HFFc6 (cell line): Measurements from ENCODE around the gene CSF1R. TPM values are rescaled to one million over a fixed set of nuclear protein-coding genes. Genes with fewer than 3 reads are reported as not detected.

Experiments used
- DNase-seq: peaks from one replicate; pipeline ENCODE4 v3.0.0-alpha.2; 2018
- H3K27ac Mint-ChIP-seq: 2 replicates; pipeline ENCODE4 v1.8.0; 2020; ENCODE audit warnings: mild to moderate bottlenecking, mixed read lengths
- H3K27me3 Mint-ChIP-seq: 2 replicates; pipeline ENCODE4 v1.8.0; 2021; ENCODE audit warnings: mild to moderate bottlenecking, moderate library complexity, mixed read lengths; ENCODE audit not compliant: insufficient read depth
- H3K36me3 Mint-ChIP-seq: 2 replicates; pipeline ENCODE4 v1.8.0; 2021; ENCODE audit warnings: low read depth, mixed read lengths
- H3K4me1 Mint-ChIP-seq: 2 replicates; pipeline ENCODE4 v1.8.0; 2020; ENCODE audit warnings: low read depth, mixed read lengths
- H3K4me3 Mint-ChIP-seq: 2 replicates; pipeline ENCODE4 v1.8.0; 2020; ENCODE audit warnings: mild to moderate bottlenecking, moderate library complexity, mixed read lengths
- H3K9me3 Mint-ChIP-seq: 2 replicates; pipeline ENCODE4 v1.8.0; 2020; ENCODE audit warnings: mild to moderate bottlenecking, mixed read lengths
- CTCF ChIP-seq: fragments of 200-600 bp; sonication (generic); IDR thresholded peaks from 2 replicates; pipeline ENCODE4 v1.5.0; 2021; ENCODE audit warnings: antibody characterized with exemption, mild to moderate bottlenecking
- total RNA-seq, 6 experiments: library from RNA; stranded (reverse); fragmentation: NEBNext Ultra II Directional; extraction: Animal tissue kit (Norgen Biotek cat#: 25700); gene quantifications; 2 replicates in 1 of 6; 3 replicates in 5 of 6; pipeline ENCODE4 v1.2.3, GENCODE V29; 2021

Gene CSF1R
- total RNA-seq, 6 experiments from 2014 or later, result 0.26 to 1.5 (median 0.78) TPM

GRCh38 chr5:150116667-150117400 lies 30.5 kb upstream of the CSF1R start:
- Mint-ChIP-seq H3K4me3 (no peak overlapping the region), H3K36me3 (peaks cover 9% of the 10 kb centered on the region), H3K27ac (peak overlapping the region; percentile 42; the same call in 1 of the 2 replicates), H3K27me3 (peaks cover 19% of the 10 kb centered on the region), H3K9me3 (no peaks in the 10 kb centered on the region), H3K4me1 (peaks cover 39% of the 10 kb centered on the region)
- peak; percentile 66 for DNase-seq
- TF ChIP-seq CTCF, result no peak

- no peak for DNase-seq
- H3K4me3 Mint-ChIP-seq, result no peak overlapping the region
- no peaks in the 10 kb centered on the region for H3K9me3 Mint-ChIP-seq
- peaks cover 10% of the 10 kb centered on the region for H3K36me3 Mint-ChIP-seq
- no peak for TF ChIP-seq CTCF
- peaks cover 53% of the 10 kb centered on the region for H3K4me1 Mint-ChIP-seq
- peaks cover 20% of the 10 kb centered on the region for H3K27me3 Mint-ChIP-seq
- H3K27ac Mint-ChIP-seq, result no peak overlapping the region
Measured at GRCh38 chr5:150114773-150115408, 28.5 kb upstream of the CSF1R start.

- TF ChIP-seq CTCF, result peak; percentile 58
- Mint-ChIP-seq H3K36me3 (peaks cover 10% of the 10 kb centered on the region), H3K27me3 (peaks cover 22% of the 10 kb centered on the region), H3K4me1 (peaks cover 60% of the 10 kb centered on the region), H3K9me3 (no peaks in the 10 kb centered on the region), H3K4me3 (no peak overlapping the region), H3K27ac (peak overlapping the region; percentile 52)
- DNase-seq, result no peak
Measured at GRCh38 chr5:150114102-150114641, 27.8 kb upstream of the CSF1R start.

- Mint-ChIP-seq H3K27me3 (peaks cover 21% of the 10 kb centered on the region), H3K4me3 (peak overlapping the region; percentile 43), H3K9me3 (no peaks in the 10 kb centered on the region), H3K4me1 (peaks cover 68% of the 10 kb centered on the region), H3K36me3 (peaks cover 10% of the 10 kb centered on the region), H3K27ac (peak overlapping the region; percentile 85)
- no peak for DNase-seq
- no peak for TF ChIP-seq CTCF
Measured at GRCh38 chr5:150113047-150113744, 26.8 kb upstream of the CSF1R start.

GRCh38 chr5:150112201-150113046 lies 26.1 kb upstream of the CSF1R start:
- peak overlapping the region; percentile 43 for H3K4me3 Mint-ChIP-seq
- peak overlapping the region; percentile 85 for H3K27ac Mint-ChIP-seq
- TF ChIP-seq CTCF, result no peak
- no peaks in the 10 kb centered on the region for H3K9me3 Mint-ChIP-seq
- DNase-seq, result peak; percentile 89
- peaks cover 10% of the 10 kb centered on the region for H3K36me3 Mint-ChIP-seq
- H3K4me1 Mint-ChIP-seq, result peaks cover 68% of the 10 kb centered on the region
- H3K27me3 Mint-ChIP-seq, result peaks cover 18% of the 10 kb centered on the region
